Small intestine (tissue), 7 donors: Measurements from ENCODE around the gene GNPTG. TPM values are rescaled to one million over a fixed set of nuclear protein-coding genes. Genes with fewer than 3 reads are reported as not detected.

Experiments
- DNase-seq, 2 donors: peaks; one replicate each; pipeline versions ENCODE4 v3.0.0 to v3.0.0-alpha.2; 2013
- FAIRE-seq: peaks from 2 replicates; lab custom pipeline; 2012; peaks lifted over from hg19 to GRCh38; lab: Jason Lieb, UNC
- H3K27ac ChIP-seq, 3 donors: one replicate each; pipeline ENCODE4 v1.5.1; 2013; ENCODE audit warnings: low read length in 2 of 3, mild to moderate bottlenecking in 2 of 3, control low read depth in 1 of 3, inconsistent platforms in 1 of 3, low read depth in 1 of 3, moderate library complexity in 1 of 3
- H3K27me3 ChIP-seq, 3 donors: one replicate each; pipeline ENCODE4 v1.6.1; 2013; ENCODE audit warnings: low read length in 3 of 3, inconsistent platforms in 1 of 3; ENCODE audit not compliant: control insufficient read depth in 3 of 3, insufficient read depth in 3 of 3
- H3K36me3 ChIP-seq, 3 donors: one replicate each; pipeline ENCODE4 v1.6.1; 2013; ENCODE audit warnings: low read length in 3 of 3, inconsistent platforms in 1 of 3, low read depth in 1 of 3, mild to moderate bottlenecking in 1 of 3, moderate library complexity in 1 of 3; ENCODE audit not compliant: control insufficient read depth in 3 of 3, insufficient read depth in 2 of 3
- H3K4me1 ChIP-seq, 3 donors: one replicate each; pipeline ENCODE4 v1.6.1; 2013; ENCODE audit warnings: low read length in 2 of 3, inconsistent platforms in 1 of 3, low read depth in 1 of 3, mild to moderate bottlenecking in 1 of 3, moderate library complexity in 1 of 3; ENCODE audit not compliant: control insufficient read depth in 3 of 3, insufficient read depth in 2 of 3
- H3K4me3 ChIP-seq, 3 donors: one replicate each; pipeline ENCODE4 v1.5.1; 2013; ENCODE audit warnings: low read length in 3 of 3, control low read depth in 1 of 3, inconsistent platforms in 1 of 3, low read depth in 1 of 3, mild to moderate bottlenecking in 1 of 3, moderate library complexity in 1 of 3
- H3K9me3 ChIP-seq, 2 donors: one replicate each; pipeline ENCODE4 v1.6.1; 2013; ENCODE audit warnings: low read depth in 1 of 2, low read length in 1 of 2; ENCODE audit not compliant: control insufficient read depth in 2 of 2, insufficient read depth in 1 of 2
- WGBS, 3 donors: extraction: QIAGEN DNeasy Blood & Tissue Kit; methylation state at CpG; one replicate each; pipeline ENCODE4 v1.1.7; 2013; 5-methylcytosine and 5-hydroxymethylcytosine counted together
- polyA plus RNA-seq, 4 donors: library from polyadenylated mRNA; stranded (reverse) in 3 of 4; unstranded in 1 of 4; fragments of 200-250 nt in 3 of 4; fragments of 120-200 nt in 1 of 4; gene quantifications; one replicate each; pipeline versions ENCODE4 v1.2.1 to v1.2.3, GENCODE V29; 2013
- donor health status: healthy with polysubstance abuse.
- donor health status: control.
- donor health status: control.
- donor health status: Bipolar disorder and iron deficiency.
- donor health status: healthy.

GNPTG gene
- polyA plus RNA-seq, 4 donors = 34.3 to 84.7 (median 43.9) TPM

DNA sequence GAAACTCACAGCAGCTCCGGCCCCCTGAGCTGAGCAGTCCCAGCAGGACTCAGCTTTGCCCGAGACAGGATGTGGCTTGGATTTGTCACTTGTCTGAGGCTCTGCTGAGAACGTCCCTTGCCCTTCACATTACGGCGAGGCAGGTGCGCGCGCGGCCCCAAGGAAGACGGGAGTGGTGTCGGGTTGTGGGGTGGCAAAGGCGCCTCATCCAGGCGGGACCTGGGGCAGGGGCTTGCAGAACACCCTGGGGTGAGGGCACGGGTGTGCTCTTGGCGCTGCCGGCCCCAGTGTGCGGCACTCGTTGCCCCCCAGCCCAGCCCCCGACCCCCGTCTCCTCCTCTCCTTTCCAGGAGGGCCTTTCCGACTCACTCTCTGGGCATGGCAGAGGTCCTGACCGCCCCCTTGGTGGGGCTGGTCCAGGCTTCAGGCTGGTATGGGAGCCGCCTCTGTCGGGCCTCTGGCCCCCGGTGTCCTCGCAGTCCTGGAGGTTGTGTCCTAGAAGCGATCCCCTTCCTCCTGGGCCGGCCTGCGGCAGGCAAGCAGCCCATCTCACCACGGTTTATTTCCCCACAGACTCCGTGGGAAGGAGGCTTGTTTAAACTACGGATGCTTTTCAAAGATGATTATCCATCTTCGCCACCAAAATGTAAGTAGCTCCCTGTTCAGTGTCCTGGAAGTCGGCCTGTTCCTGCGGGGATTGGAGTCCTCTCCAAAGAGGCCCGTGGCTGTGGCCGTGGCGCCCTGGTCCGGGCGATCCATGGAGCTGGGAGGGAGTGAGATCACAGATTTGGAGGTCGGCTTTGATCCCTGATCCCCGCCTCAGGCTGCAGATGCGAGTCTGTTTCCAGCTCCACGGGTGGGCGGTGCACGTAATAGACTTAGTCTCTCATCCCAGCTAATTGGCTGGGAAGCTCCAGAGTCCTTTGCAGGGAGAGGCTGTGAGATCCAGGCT, 36.4 kb upstream of the GNPTG start:
- WGBS, 3 donors = 84 to 85% (median 84%) methylated on average over 41 to 46 of the region's 46 CpGs
- no peak overlapping the region for H3K4me3 ChIP-seq
- peaks cover 6 to 27% (median 6%) of the 10 kb centered on the region in 3 donors for H3K4me1 ChIP-seq
- H3K27me3 ChIP-seq = no peaks in the 10 kb centered on the region
- FAIRE-seq (no peak), DNase-seq (no peak)
- H3K9me3 ChIP-seq = no peaks in the 10 kb centered on the region
- H3K36me3 ChIP-seq = peaks cover 24 to 89% (median 33%) of the 10 kb centered on the region in 3 donors
- no peak overlapping the region for H3K27ac ChIP-seq

DNA sequence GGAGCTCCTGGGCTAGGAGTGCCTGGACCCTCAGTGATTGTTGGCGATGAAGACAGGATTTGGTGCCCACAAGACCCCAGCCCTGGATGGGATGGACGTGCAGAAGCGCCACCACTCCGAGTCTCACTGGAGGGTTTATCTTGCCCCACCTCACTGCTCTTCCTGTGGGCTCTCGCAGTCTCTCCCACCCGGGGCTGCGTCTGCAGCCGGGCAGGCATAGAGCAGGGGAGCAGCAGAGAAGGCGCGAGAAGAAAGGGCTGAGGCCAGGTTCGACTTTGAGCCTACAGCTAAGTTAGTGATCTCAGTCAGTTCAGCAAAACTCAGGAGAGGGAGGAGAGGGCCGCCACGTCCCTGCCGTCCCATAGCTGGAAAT, 35.7 kb upstream of the GNPTG start:
- Histone ChIP-seq H3K36me3 (peaks cover 24 to 96% (median 35%) of the 10 kb centered on the region in 3 donors), H3K4me1 (peaks cover 4 to 27% (median 6%) of the 10 kb centered on the region in 3 donors), H3K4me3 (no peak overlapping the region), H3K27ac (no peak overlapping the region), H3K27me3 (no peaks in the 10 kb centered on the region), H3K9me3 (no peaks in the 10 kb centered on the region)
- DNase-seq = no peak
- WGBS, 3 donors = 88 to 92% (median 90%) methylated on average over 14 of the region's 14 CpGs
- no peak for FAIRE-seq

- DNase-seq (no peak), FAIRE-seq (no peak)
- WGBS, 3 donors = 92 to 94% (median 93%) methylated on average over 32 of the region's 32 CpGs
- Histone ChIP-seq H3K9me3 (no peaks in the 10 kb centered on the region), H3K4me1 (peaks cover 0 to 13% (median 0%) of the 10 kb centered on the region in 3 donors), H3K27me3 (no peaks in the 10 kb centered on the region), H3K27ac (no peak overlapping the region), H3K36me3 (peaks cover 24 to 99% (median 35%) of the 10 kb centered on the region in 3 donors), H3K4me3 (no peak overlapping the region)
Measured at GRCh38 chr16:1317479-1318267, 34.1 kb upstream of the GNPTG start.

- H3K4me1 ChIP-seq = peaks cover 0 to 7% (median 0%) of the 10 kb centered on the region in 3 donors
- no peak for FAIRE-seq
- H3K36me3 ChIP-seq = peaks cover 24 to 97% (median 35%) of the 10 kb centered on the region in 3 donors
- H3K9me3 ChIP-seq = no peaks in the 10 kb centered on the region
- DNase-seq = no peak
- no peak overlapping the region for H3K4me3 ChIP-seq
- no peaks in the 10 kb centered on the region for H3K27me3 ChIP-seq
- WGBS, 3 donors = 78 to 83% (median 82%) methylated on average over 9 of the region's 9 CpGs
- H3K27ac ChIP-seq = no peak overlapping the region
Measured at GRCh38 chr16:1318268-1318545, 33.5 kb upstream of the GNPTG start.

DNA sequence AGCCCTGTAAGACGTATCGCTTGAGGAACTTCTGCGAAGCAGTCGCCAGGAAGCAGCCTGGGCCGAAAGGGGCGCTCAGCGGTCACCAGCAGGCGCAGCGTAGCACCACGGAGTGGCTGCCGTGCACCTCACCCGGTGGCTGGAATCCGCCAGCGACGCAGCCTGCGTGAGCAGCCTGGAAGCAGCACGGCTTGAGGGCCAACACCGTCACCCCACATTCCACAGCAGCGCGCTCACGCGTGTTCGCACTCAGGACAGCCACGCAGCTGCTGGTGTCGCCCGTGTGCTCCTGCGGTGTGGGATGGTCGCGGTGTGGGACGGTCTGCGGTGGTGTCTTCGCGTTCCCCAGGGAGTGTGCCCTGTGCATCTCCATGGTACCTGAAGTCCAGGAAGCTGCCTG, 32.7 kb upstream of the GNPTG start:
- Histone ChIP-seq H3K27me3 (no peaks in the 10 kb centered on the region), H3K4me1 (peaks cover 0 to under 1% (median 0%) of the 10 kb centered on the region in 3 donors), H3K4me3 (no peak overlapping the region), H3K27ac (no peak overlapping the region), H3K36me3 (peaks cover 22 to 97% (median 38%) of the 10 kb centered on the region in 3 donors), H3K9me3 (no peaks in the 10 kb centered on the region)
- no peak for DNase-seq
- 93 to 96% (median 94%) methylated on average over 33 of the region's 33 CpGs for WGBS, 3 donors
- no peak for FAIRE-seq

DNA sequence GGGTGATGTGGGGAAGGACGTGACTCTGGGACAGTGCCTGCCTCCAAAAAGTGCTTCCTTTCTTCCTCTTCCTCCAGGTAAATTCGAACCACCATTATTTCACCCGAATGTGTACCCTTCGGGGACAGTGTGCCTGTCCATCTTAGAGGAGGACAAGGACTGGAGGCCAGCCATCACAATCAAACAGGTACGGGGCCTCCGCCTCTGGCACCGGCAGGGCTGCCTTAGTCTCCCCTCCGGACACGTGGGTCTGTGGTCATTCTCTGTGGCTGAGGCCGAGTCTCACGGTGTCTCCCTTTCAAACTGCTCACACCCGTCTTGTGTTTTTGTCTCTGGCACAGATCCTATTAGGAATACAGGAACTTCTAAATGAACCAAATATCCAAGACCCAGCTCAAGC, 31.6 kb upstream of the GNPTG start:
- FAIRE-seq = no peak
- WGBS, 3 donors = 82 to 84% (median 84%) methylated on average over 10 to 12 of the region's 12 CpGs

GRCh38 chr16:1320658-1321240, 31.0 kb upstream of the GNPTG start:
- no peak for FAIRE-seq
- Histone ChIP-seq H3K36me3 (peaks cover 14 to 97% (median 33%) of the 10 kb centered on the region in 3 donors), H3K27ac (no peak overlapping the region)

More for the DNA sequence above, 31.6 kb upstream of the GNPTG start:
- H3K27me3 ChIP-seq = no peaks in the 10 kb centered on the region
- no peaks in the 10 kb centered on the region for H3K4me1 ChIP-seq
- H3K27ac ChIP-seq = no peak overlapping the region
- H3K4me3 ChIP-seq = no peak overlapping the region
- no peaks in the 10 kb centered on the region for H3K9me3 ChIP-seq
- DNase-seq = no peak
- peaks cover 16 to 97% (median 36%) of the 10 kb centered on the region in 3 donors for H3K36me3 ChIP-seq

GRCh38 chr16:1322407-1322806, 29.3 kb upstream of the GNPTG start:
- no peak for FAIRE-seq
- H3K27ac ChIP-seq = no peak overlapping the region
- no peaks in the 10 kb centered on the region for H3K27me3 ChIP-seq
- H3K36me3 ChIP-seq = peaks cover 12 to 91% (median 20%) of the 10 kb centered on the region in 3 donors
- DNase-seq = no peak
- no peak overlapping the region for H3K4me3 ChIP-seq
- 95 to 100% (median 97%) methylated on average over 7 to 8 of the region's 8 CpGs for WGBS, 3 donors
- H3K4me1 ChIP-seq = no peaks in the 10 kb centered on the region
- no peaks in the 10 kb centered on the region for H3K9me3 ChIP-seq

More at GRCh38 chr16:1320658-1321240, 31.0 kb upstream of the GNPTG start:
- Histone ChIP-seq H3K4me3 (no peak overlapping the region), H3K9me3 (no peaks in the 10 kb centered on the region), H3K27me3 (no peaks in the 10 kb centered on the region), H3K4me1 (no peaks in the 10 kb centered on the region)
- no peak for DNase-seq
- WGBS, 3 donors = 82 to 89% (median 86%) methylated on average over 21 to 22 of the region's 22 CpGs
